ENCODE results near the gene RASSF10. TPM values are rescaled to one million over a fixed set of nuclear protein-coding genes. Genes with fewer than 3 reads are reported as not detected.
"Not testable (repeated sequence)": the region's sequence is repeated elsewhere in the genome, so short reads cannot be mapped to it uniquely, and the experiment has no call there.

RASSF10 gene
- total and polyA plus RNA-seq, 11 donors, result 0.07 to 0.85 (median 0.29) TPM

GRCh38 chr11:13042873-13043342 lies 33.8 kb downstream of the RASSF10 start:
- Histone ChIP-seq H3K9me3 (no peaks in the 10 kb centered on the region), H3K4me1 (no peaks in the 10 kb centered on the region), H3K27me3 (peaks cover 0 to 3% (median 0%) of the 10 kb centered on the region in 9 donors), H3K27ac (no peak overlapping the region), H3K4me3 (no peak overlapping the region), H3K36me3 (no peaks in the 10 kb centered on the region)
- no peak for TF ChIP-seq CTCF (IDR thresholded peaks at IDR 0.05)
- no peak for TF ChIP-seq POLR2A (IDR thresholded peaks at IDR 0.05)
- 78 to 82% (median 80%) methylated on average over 5 of the region's 5 CpGs for WGBS, 4 donors
- intact Hi-C loops (cut with DNase I), result no loop called here
- no peak for ATAC-seq
- DNase-seq, result no peak

DNA sequence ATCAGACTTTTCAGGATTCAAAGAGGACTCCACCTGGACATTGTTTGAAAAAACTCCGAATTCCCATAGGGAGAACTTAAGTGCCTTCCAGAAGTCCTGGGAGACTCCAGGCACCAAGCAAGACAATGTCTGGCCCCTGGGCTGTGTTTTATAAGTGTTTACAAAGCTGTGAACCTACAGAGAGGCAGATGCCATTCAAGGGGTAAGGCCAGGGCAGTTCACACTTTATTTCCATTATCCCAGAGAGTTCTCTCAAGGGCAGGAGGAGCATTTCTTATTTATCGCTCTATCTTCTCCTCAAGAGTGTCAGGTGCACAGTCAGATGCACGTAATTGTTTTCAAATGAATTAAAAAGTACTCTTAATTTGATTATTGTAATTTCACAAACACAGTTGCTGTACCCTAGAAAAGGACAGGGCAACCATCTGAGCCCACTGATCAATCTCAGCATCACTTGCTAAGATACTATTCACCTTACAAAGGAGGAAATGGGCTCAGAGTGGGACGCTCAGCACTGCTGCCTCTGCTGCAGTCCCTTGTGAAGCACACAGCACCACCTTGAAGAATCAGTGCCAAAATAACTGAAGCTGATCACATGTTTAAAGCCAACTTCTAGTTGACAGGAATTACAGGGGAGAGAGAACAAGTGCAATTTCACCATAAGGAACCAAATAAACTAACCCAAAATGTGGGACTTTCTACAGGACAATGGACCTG lies 35.0 kb downstream of the RASSF10 start:
- intact Hi-C loops (cut with DNase I), result no loop called here
- Histone ChIP-seq H3K36me3 (no peaks in the 10 kb centered on the region), H3K9me3 (no peaks in the 10 kb centered on the region), H3K27ac (no peak overlapping the region), H3K27me3 (peaks cover 0 to 6% (median 0%) of the 10 kb centered on the region in 9 donors), H3K4me3 (no peak overlapping the region), H3K4me1 (no peaks in the 10 kb centered on the region)
- DNase-seq, result no peak
- TF ChIP-seq CTCF (IDR thresholded peaks at IDR 0.05) (no peak), POLR2A (IDR thresholded peaks at IDR 0.05) (no peak)
- 81 to 91% (median 88%) methylated on average over 4 of the region's 4 CpGs for WGBS, 4 donors
- no peak for ATAC-seq

DNA sequence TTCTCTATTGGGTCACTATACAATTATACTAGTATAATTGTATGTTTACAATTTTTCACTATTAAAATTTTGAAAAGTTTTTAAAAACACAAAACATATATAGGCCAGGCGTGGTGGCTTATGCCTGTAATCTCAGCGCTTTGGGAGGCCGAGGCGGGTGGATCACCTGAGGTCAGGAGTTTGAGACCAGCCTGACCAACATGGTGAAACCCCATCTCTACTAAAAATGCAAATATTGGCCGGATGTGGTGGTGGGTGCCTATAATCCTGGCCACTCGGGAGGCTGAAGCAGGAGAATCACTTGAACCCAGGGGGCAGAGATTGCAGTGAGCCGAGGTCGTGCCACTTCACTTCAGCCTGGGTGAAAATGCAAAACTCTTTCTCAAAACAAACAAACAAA lies 36.0 kb downstream of the RASSF10 start:
- H3K27me3 ChIP-seq; H3K36me3 ChIP-seq; H3K9me3 ChIP-seq; DNase-seq; H3K27ac ChIP-seq; H3K4me3 ChIP-seq; H3K4me1 ChIP-seq; ATAC-seq; intact Hi-C loops (cut with DNase I): not testable (repeated sequence)
- 92 to 96% (median 95%) methylated on average over 8 of the region's 8 CpGs for WGBS, 4 donors

DNA sequence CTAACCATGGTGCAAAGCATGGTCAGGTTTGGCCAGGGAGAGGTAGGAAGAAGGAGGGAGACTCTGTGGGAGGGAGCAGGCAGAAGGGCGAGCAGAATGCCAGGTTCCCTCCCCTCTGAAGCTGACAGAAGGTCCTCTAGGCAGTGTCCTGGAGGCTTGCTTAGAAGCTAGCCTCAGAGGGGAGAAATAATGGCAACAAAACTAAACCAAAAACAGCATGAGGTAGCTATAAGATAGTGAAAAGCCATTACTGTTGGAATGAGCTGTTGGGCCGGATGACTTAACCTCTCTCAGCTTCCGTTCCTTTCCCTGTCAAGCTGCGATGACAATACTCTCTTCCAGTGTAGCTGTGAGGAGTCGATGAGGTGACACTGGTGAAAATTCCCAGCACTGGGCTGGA lies 36.6 kb downstream of the RASSF10 start:
- intact Hi-C loops (cut with DNase I), result no loop called here
- no peak overlapping the region for H3K27ac ChIP-seq
- no peak overlapping the region for H3K4me3 ChIP-seq
- 63 to 77% (median 64%) methylated on average over 5 of the region's 5 CpGs for WGBS, 4 donors
- H3K9me3 ChIP-seq, result no peaks in the 10 kb centered on the region
- TF ChIP-seq POLR2A (IDR thresholded peaks at IDR 0.05), result no peak
- no peak for TF ChIP-seq CTCF (IDR thresholded peaks at IDR 0.05)
- no peaks in the 10 kb centered on the region for H3K4me1 ChIP-seq
- ATAC-seq (no peak), DNase-seq (no peak)
- H3K36me3 ChIP-seq, result no peaks in the 10 kb centered on the region
- peaks cover 0 to 6% (median 0%) of the 10 kb centered on the region in 9 donors for H3K27me3 ChIP-seq
